Erythroblast (primary cell): ENCODE data around the gene KIRREL3.

Experiments used
- GATA1 ChIP-seq: IDR thresholded peaks from 2 replicates; pipeline ENCODE4 v1.6.1; 2011; ENCODE audit warnings: low read depth, mild to moderate bottlenecking, control low read depth, low read length, moderate library complexity
- POLR2A ChIP-seq: IDR thresholded peaks from 2 replicates; pipeline ENCODE4 v1.6.1; 2011; ENCODE audit warnings: mild to moderate bottlenecking, low read length

- TF ChIP-seq POLR2A (no peak), GATA1 (no peak)
Measured at GRCh38 chr11:126474220-126474619, 526.4 kb downstream of the KIRREL3 start.
